Esophagus muscularis mucosa (tissue), 3 donors: Measurements from ENCODE around the gene CLEC9A.

Source experiments
- CTCF ChIP-seq, 3 experiments: fragments of 200-600 bp in 2 of 3; fragments of 450-650 bp in 1 of 3; sonication (generic) in 2 of 3; IDR thresholded peaks; one replicate each; pipeline ENCODE4 v1.5.1; 2017 to 2019; ENCODE audit warnings: antibody characterized with exemption in 3 of 3, mild to moderate bottlenecking in 2 of 3, moderate library complexity in 1 of 3
- POLR2A ChIP-seq: fragments of 450-650 bp; IDR thresholded peaks from one replicate; pipeline ENCODE4 v1.6.1; 2017; ENCODE audit warnings: antibody characterized with exemption, moderate library complexity, mild to moderate bottlenecking, low read depth

DNA sequence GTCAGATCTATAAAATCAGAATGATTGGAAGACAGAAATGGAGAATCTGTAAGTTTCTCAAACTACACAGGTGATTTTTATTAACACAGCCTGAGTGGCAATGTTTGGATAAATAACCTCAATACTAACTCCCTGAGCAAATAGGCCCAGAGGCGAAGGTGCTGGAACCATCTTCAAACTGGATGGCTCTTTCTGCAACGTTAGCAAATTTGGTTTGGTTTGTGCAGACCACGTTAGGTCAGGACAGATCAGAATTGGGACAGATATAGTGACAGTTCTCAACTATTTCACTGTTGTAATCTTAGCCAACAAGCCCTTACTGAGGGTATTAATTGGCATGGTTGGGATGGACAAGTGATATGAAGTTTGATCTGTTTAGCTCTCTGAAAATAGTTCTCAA, 9.1 kb upstream of the CLEC9A start:
- TF ChIP-seq CTCF (IDR thresholded peaks at IDR 0.05): no peak
- TF ChIP-seq POLR2A: no peak
